Tibial nerve (tissue), 4 donors: Measurements from ENCODE around the gene GPR155.

ENCODE experiments used
- CTCF ChIP-seq, 5 experiments: fragments of 200-600 bp in 3 of 5; fragments of 450-650 bp in 2 of 5; sonication (generic) in 3 of 5; IDR thresholded peaks; one replicate each; pipeline ENCODE4 v1.5.1; 2016 to 2019; ENCODE audit warnings: antibody characterized with exemption in 5 of 5, mild to moderate bottlenecking in 3 of 5, moderate library complexity in 2 of 5
- EP300 ChIP-seq, 2 donors: sonication (generic); formaldehyde crosslinking; IDR thresholded peaks; one replicate each; pipeline ENCODE4 v1.6.1; 2017; ENCODE audit warnings: antibody characterized with exemption in 2 of 2, mild to moderate bottlenecking in 1 of 2
- POLR2A ChIP-seq, 2 donors: fragments of 450-650 bp; IDR thresholded peaks; one replicate each; pipeline ENCODE4 v1.6.1; 2017; ENCODE audit warnings: antibody characterized with exemption in 2 of 2, mild to moderate bottlenecking in 2 of 2, moderate library complexity in 2 of 2

DNA sequence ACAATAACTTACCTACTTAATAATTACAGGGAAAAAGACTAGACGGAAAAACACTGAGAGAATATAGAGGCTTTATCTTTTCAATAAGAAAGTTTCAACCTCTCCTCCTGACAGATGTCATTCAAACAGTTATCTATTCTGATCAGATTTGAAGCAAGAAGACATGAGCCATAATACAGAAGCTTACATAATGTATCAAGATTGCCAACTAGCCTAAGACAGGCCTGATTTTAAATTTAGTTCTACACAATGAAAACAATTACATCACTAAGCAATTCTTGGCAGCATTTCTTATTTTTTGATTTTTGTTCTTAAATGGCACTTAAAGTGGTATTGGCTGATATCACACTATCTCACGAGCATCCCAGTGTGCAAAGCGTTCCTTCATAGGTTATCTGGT, 41.6 kb downstream of the GPR155 start:
- TF ChIP-seq CTCF (IDR thresholded peaks at IDR 0.05) (no peak), POLR2A (IDR thresholded peaks at IDR 0.05) (no peak), EP300 (IDR thresholded peaks at IDR 0.05) (no peak)
